ENCODE data around the gene CYBA. TPM values are rescaled to one million over a fixed set of nuclear protein-coding genes. Genes with fewer than 3 reads are reported as not detected.

The CYBA gene
- total and polyA plus RNA-seq, 7 experiments from 2014 or later: 240 to 537 (median 454) TPM

- peaks cover 20 to 28% of the 10 kb centered on the region in 2 donors for H3K4me1 ChIP-seq (ENCODE audit: control insufficient read depth in 2 of 2, insufficient read depth in 2 of 2, low read length in 2 of 2)
These were observed 3.4 kb downstream of the CYBA start for GRCh38 chr16:88647178-88648070.

GRCh38 chr16:88646345-88647034 lies 4.4 kb downstream of the CYBA start:
- Histone ChIP-seq H3K27me3 (ENCODE audit: control insufficient read depth in 2 of 2, insufficient read depth in 2 of 2, low read length in 2 of 2) (no peaks in the 10 kb centered on the region), H3K4me1 (ENCODE audit: control insufficient read depth in 2 of 2, insufficient read depth in 2 of 2, low read length in 2 of 2) (peaks cover 14 to 21% of the 10 kb centered on the region in 2 donors), H3K9me3 (ENCODE audit: control insufficient read depth in 2 of 3, low read length in 3 of 3) (no peaks in the 10 kb centered on the region), H3K36me3 (ENCODE audit: control insufficient read depth in 2 of 3, insufficient read depth in 3 of 3, low read length in 3 of 3) (peaks cover 0 to 57% (median 0%) of the 10 kb centered on the region in 3 experiments), H3K4me3 (ENCODE audit: low read length) (no peak overlapping the region), H3K27ac (ENCODE audit: low read depth, low read length) (no peak overlapping the region)
- no peak for DNase-seq
- peaks cover 10 to 28% (median 18%) of the 10 kb centered on the region in 7 donors for H3K4me1 Mint-ChIP-seq
- H3K27ac Mint-ChIP-seq: no peak overlapping the region
- H3K4me3 Mint-ChIP-seq: no peak overlapping the region
- H3K27me3 Mint-ChIP-seq: no peaks in the 10 kb centered on the region
- intact Hi-C loops (cut with micrococcal nuclease): no loop called here
- H3K36me3 Mint-ChIP-seq: peaks cover 0 to 11% (median 0%) of the 10 kb centered on the region in 5 donors
- H3K9me3 Mint-ChIP-seq: no peaks in the 10 kb centered on the region
- ChIA-PET CTCF (interaction anchor here (0.6 kb wide), 1 partner anchor 1226 kb away, joined by 3 read pairs; no protein-coding TSS in a partner anchor), POLR2A (interaction anchor here (1.7 kb wide), 1 partner anchor 10 kb away, joined by 5 read pairs; no protein-coding TSS in a partner anchor)
- ATAC-seq: no peak

More at GRCh38 chr16:88647178-88648070, 3.4 kb downstream of the CYBA start:
- H3K9me3 ChIP-seq (ENCODE audit: control insufficient read depth in 2 of 3, low read length in 3 of 3): no peaks in the 10 kb centered on the region
- intact Hi-C loops (cut with micrococcal nuclease): no loop called here
- H3K36me3 ChIP-seq (ENCODE audit: control insufficient read depth in 2 of 3, insufficient read depth in 3 of 3, low read length in 3 of 3): peaks cover 0 to 54% (median 0%) of the 10 kb centered on the region in 3 experiments
- ATAC-seq: no peak
- no peaks in the 10 kb centered on the region for H3K27me3 Mint-ChIP-seq
- H3K4me3 ChIP-seq (ENCODE audit: low read length): no peak overlapping the region
- no peaks in the 10 kb centered on the region for H3K27me3 ChIP-seq (ENCODE audit: control insufficient read depth in 2 of 2, insufficient read depth in 2 of 2, low read length in 2 of 2)
- no peak overlapping the region for H3K27ac Mint-ChIP-seq
- ChIA-PET CTCF (interaction anchor here (0.6 kb wide), 1 partner anchor 1225 kb away, joined by 3 read pairs; no protein-coding TSS in a partner anchor), POLR2A (interaction anchor here (0.5 to 3.7 kb wide), 3 partner anchors 8 to 33 kb away, joined by 5 to 11 read pairs (median 6); partner anchors contain the start of gene IL17C)
- H3K9me3 Mint-ChIP-seq: no peaks in the 10 kb centered on the region
- H3K4me3 Mint-ChIP-seq: peak overlapping the region in 1 of 10 donors; percentile 47
- peaks cover 7 to 29% (median 19%) of the 10 kb centered on the region in 7 donors for H3K4me1 Mint-ChIP-seq
- H3K36me3 Mint-ChIP-seq: peaks cover 0 to 9% (median 0%) of the 10 kb centered on the region in 5 donors
- no peak overlapping the region for H3K27ac ChIP-seq (ENCODE audit: low read depth, low read length)
- DNase-seq: no peak

GRCh38 chr16:88645941-88646340 lies 4.9 kb downstream of the CYBA start:
- no peak overlapping the region for H3K4me3 Mint-ChIP-seq
- Histone ChIP-seq H3K4me1 (ENCODE audit: control insufficient read depth in 2 of 2, insufficient read depth in 2 of 2, low read length in 2 of 2) (peaks cover 9 to 17% of the 10 kb centered on the region in 2 donors), H3K27me3 (ENCODE audit: control insufficient read depth in 2 of 2, insufficient read depth in 2 of 2, low read length in 2 of 2) (no peaks in the 10 kb centered on the region), H3K27ac (ENCODE audit: low read depth, low read length) (no peak overlapping the region), H3K9me3 (ENCODE audit: control insufficient read depth in 2 of 3, low read length in 3 of 3) (no peaks in the 10 kb centered on the region), H3K4me3 (ENCODE audit: low read length) (no peak overlapping the region), H3K36me3 (ENCODE audit: control insufficient read depth in 2 of 3, insufficient read depth in 3 of 3, low read length in 3 of 3) (peaks cover 0 to 57% (median 0%) of the 10 kb centered on the region in 3 experiments)
- ChIA-PET CTCF (no interaction called here), POLR2A (no interaction called here)
- no peak for ATAC-seq
- DNase-seq: no peak
- H3K9me3 Mint-ChIP-seq: no peaks in the 10 kb centered on the region
- no peak overlapping the region for H3K27ac Mint-ChIP-seq
- intact Hi-C loops (cut with micrococcal nuclease): no loop called here
- H3K27me3 Mint-ChIP-seq: peaks cover 0 to 4% (median 0%) of the 10 kb centered on the region in 5 donors
- H3K4me1 Mint-ChIP-seq: peaks cover 10 to 25% (median 15%) of the 10 kb centered on the region in 7 donors
- H3K36me3 Mint-ChIP-seq: peaks cover 0 to 11% (median 0%) of the 10 kb centered on the region in 5 donors

GRCh38 chr16:88645455-88645854 lies 5.4 kb downstream of the CYBA start:
- H3K9me3 ChIP-seq (ENCODE audit: control insufficient read depth in 2 of 3, low read length in 3 of 3): no peaks in the 10 kb centered on the region
- peaks cover 10 to 25% (median 15%) of the 10 kb centered on the region in 7 donors for H3K4me1 Mint-ChIP-seq
- no peak overlapping the region for H3K27ac ChIP-seq (ENCODE audit: low read depth, low read length)
- H3K4me3 Mint-ChIP-seq: no peak overlapping the region
- peaks cover 0 to 11% (median 0%) of the 10 kb centered on the region in 5 donors for H3K36me3 Mint-ChIP-seq
- CTCF ChIA-PET: no interaction called here
- peaks cover 9 to 17% of the 10 kb centered on the region in 2 donors for H3K4me1 ChIP-seq (ENCODE audit: control insufficient read depth in 2 of 2, insufficient read depth in 2 of 2, low read length in 2 of 2)
- no peaks in the 10 kb centered on the region for H3K9me3 Mint-ChIP-seq
- H3K27ac Mint-ChIP-seq: peak overlapping the region in 3 of 9 donors; percentile 17 to 31 (median 18)
- H3K27me3 Mint-ChIP-seq: peaks cover 0 to 6% (median 0%) of the 10 kb centered on the region in 5 donors
- DNase-seq (no peak), ATAC-seq (no peak)
- H3K36me3 ChIP-seq (ENCODE audit: control insufficient read depth in 2 of 3, insufficient read depth in 3 of 3, low read length in 3 of 3): peaks cover 0 to 53% (median 0%) of the 10 kb centered on the region in 3 experiments
- POLR2A ChIA-PET: no interaction called here
- H3K4me3 ChIP-seq (ENCODE audit: low read length): no peak overlapping the region
- intact Hi-C loops (cut with micrococcal nuclease): no loop called here
- no peaks in the 10 kb centered on the region for H3K27me3 ChIP-seq (ENCODE audit: control insufficient read depth in 2 of 2, insufficient read depth in 2 of 2, low read length in 2 of 2)

- Histone ChIP-seq H3K27me3 (ENCODE audit: control insufficient read depth in 2 of 2, insufficient read depth in 2 of 2, low read length in 2 of 2) (peaks cover 0 to 6% of the 10 kb centered on the region in 2 donors), H3K36me3 (ENCODE audit: control insufficient read depth in 2 of 3, insufficient read depth in 3 of 3, low read length in 3 of 3) (peaks cover 0 to 46% (median 0%) of the 10 kb centered on the region in 3 experiments), H3K27ac (ENCODE audit: low read depth, low read length) (no peak overlapping the region), H3K9me3 (ENCODE audit: control insufficient read depth in 2 of 3, low read length in 3 of 3) (no peaks in the 10 kb centered on the region), H3K4me1 (ENCODE audit: control insufficient read depth in 2 of 2, insufficient read depth in 2 of 2, low read length in 2 of 2) (peaks cover 15 to 16% of the 10 kb centered on the region in 2 donors), H3K4me3 (ENCODE audit: low read length) (no peak overlapping the region)
- peaks cover 0 to 8% (median 0%) of the 10 kb centered on the region in 5 donors for H3K36me3 Mint-ChIP-seq
- ATAC-seq (no peak), DNase-seq (no peak)
- H3K27ac Mint-ChIP-seq: no peak overlapping the region
- ChIA-PET POLR2A (no interaction called here), CTCF (no interaction called here)
- intact Hi-C loops (cut with micrococcal nuclease): no loop called here
- no peak overlapping the region for H3K4me3 Mint-ChIP-seq
- peaks cover 0 to 19% (median 5%) of the 10 kb centered on the region in 5 donors for H3K27me3 Mint-ChIP-seq
- H3K9me3 Mint-ChIP-seq: no peaks in the 10 kb centered on the region
- peaks cover 6 to 26% (median 14%) of the 10 kb centered on the region in 7 donors for H3K4me1 Mint-ChIP-seq
These were observed 7.3 kb downstream of the CYBA start for GRCh38 chr16:88643644-88643932.

GRCh38 chr16:88642881-88643643 lies 7.8 kb downstream of the CYBA start:
- H3K36me3 Mint-ChIP-seq: peaks cover 0 to 8% (median 0%) of the 10 kb centered on the region in 5 donors
- Histone ChIP-seq H3K9me3 (ENCODE audit: control insufficient read depth in 2 of 3, low read length in 3 of 3) (no peaks in the 10 kb centered on the region), H3K36me3 (ENCODE audit: control insufficient read depth in 2 of 3, insufficient read depth in 3 of 3, low read length in 3 of 3) (peaks cover 0 to 43% (median 0%) of the 10 kb centered on the region in 3 experiments), H3K27ac (ENCODE audit: low read depth, low read length) (no peak overlapping the region), H3K27me3 (ENCODE audit: control insufficient read depth in 2 of 2, insufficient read depth in 2 of 2, low read length in 2 of 2) (peaks cover 0 to 6% of the 10 kb centered on the region in 2 donors), H3K4me1 (ENCODE audit: control insufficient read depth in 2 of 2, insufficient read depth in 2 of 2, low read length in 2 of 2) (peaks cover 17 to 21% of the 10 kb centered on the region in 2 donors), H3K4me3 (ENCODE audit: low read length) (no peak overlapping the region)
- peaks cover 7 to 31% (median 20%) of the 10 kb centered on the region in 7 donors for H3K4me1 Mint-ChIP-seq
- no peak overlapping the region for H3K27ac Mint-ChIP-seq
- DNase-seq (no peak), ATAC-seq (no peak)
- peaks cover 0 to 25% (median 5%) of the 10 kb centered on the region in 5 donors for H3K27me3 Mint-ChIP-seq
- H3K9me3 Mint-ChIP-seq: no peaks in the 10 kb centered on the region
- intact Hi-C loops (cut with micrococcal nuclease): no loop called here
- CTCF ChIA-PET: no interaction called here
- H3K4me3 Mint-ChIP-seq: no peak overlapping the region
- POLR2A ChIA-PET: interaction anchor here (1.2 to 2.5 kb wide), 3 partner anchors 9 to 61 kb away, joined by 3 to 8 read pairs (median 4); partner anchors contain the start of gene MVD

All from naive thymus-derived CD4-positive, alpha-beta T cell (primary cell).